H9 (cell line): ENCODE data around the gene FMO3. TPM values are rescaled to one million over a fixed set of nuclear protein-coding genes. Genes with fewer than 3 reads are reported as not detected.

ENCODE experiments used
- DNase-seq: peaks from one replicate; pipeline ENCODE4 v3.0.0-alpha.2; 2017
- H2AFZ ChIP-seq: one replicate; pipeline ENCODE4 v1.6.1; 2013; ENCODE audit warnings: mild to moderate bottlenecking, low read length, control low read depth, moderate library complexity
- H2AK5ac ChIP-seq: 2 replicates; pipeline ENCODE4 v1.6.1; 2013; ENCODE audit warnings: low read length, control low read depth, mixed read lengths; ENCODE audit not compliant: insufficient read length
- H2BK120ac ChIP-seq: one replicate; pipeline ENCODE4 v1.6.1; 2013; ENCODE audit warnings: low read depth, mild to moderate bottlenecking, low read length, control low read depth, inconsistent platforms; ENCODE audit not compliant: poor library complexity, severe bottlenecking
- H2BK12ac ChIP-seq: 2 replicates; pipeline ENCODE4 v1.6.1; 2013; ENCODE audit warnings: low read length, control low read depth, mixed read lengths, low read depth; ENCODE audit not compliant: insufficient read length
- H2BK15ac ChIP-seq: 2 replicates; pipeline ENCODE4 v1.6.1; 2013; ENCODE audit warnings: low read depth, low read length, control low read depth
- H2BK20ac ChIP-seq: one replicate; pipeline ENCODE4 v1.6.1; 2013; ENCODE audit warnings: low read depth, mild to moderate bottlenecking, low read length, control low read depth, inconsistent platforms; ENCODE audit not compliant: poor library complexity, severe bottlenecking
- H2BK5ac ChIP-seq: 2 replicates; pipeline ENCODE4 v1.6.1; 2013; ENCODE audit warnings: low read length, control low read depth, mixed read lengths; ENCODE audit not compliant: insufficient read length
- H3K14ac ChIP-seq: 2 replicates; pipeline ENCODE4 v1.6.1; 2013; ENCODE audit warnings: low read length, control low read depth; ENCODE audit not compliant: insufficient read depth
- H3K18ac ChIP-seq: 2 replicates; pipeline ENCODE4 v1.6.1; 2013; ENCODE audit warnings: low read depth, mild to moderate bottlenecking, mixed read lengths, low read length, control low read depth; ENCODE audit not compliant: insufficient read length
- H3K23ac ChIP-seq: 2 replicates; pipeline ENCODE4 v1.6.1; 2013; ENCODE audit warnings: low read length, control low read depth, mixed read lengths, low read depth; ENCODE audit not compliant: insufficient read length
- H3K23me2 ChIP-seq: 2 replicates; pipeline ENCODE4 v1.6.1; 2013; ENCODE audit warnings: low read depth, mild to moderate bottlenecking, mixed read lengths, low read length, control low read depth; ENCODE audit not compliant: insufficient read length, poor library complexity, severe bottlenecking
- H3K27ac ChIP-seq: 2 replicates; pipeline ENCODE4 v1.5.1; 2013; ENCODE audit warnings: low read length, control low read depth, mixed read lengths, low read depth; ENCODE audit not compliant: insufficient read length
- H3K27me3 ChIP-seq: 2 replicates; pipeline ENCODE4 v1.6.1; 2013; ENCODE audit warnings: low read length, control low read depth, inconsistent platforms; ENCODE audit not compliant: insufficient read depth
- H3K4ac ChIP-seq: 2 replicates; pipeline ENCODE4 v1.6.1; 2013; ENCODE audit warnings: low read depth, mild to moderate bottlenecking, control low read depth, inconsistent platforms, low read length, moderate library complexity
- H3K4me1 ChIP-seq: 2 replicates; pipeline ENCODE4 v1.6.1; 2013; ENCODE audit warnings: low read length, control low read depth, inconsistent platforms; ENCODE audit not compliant: insufficient read depth
- H3K4me2 ChIP-seq: 2 replicates; pipeline ENCODE4 v1.6.1; 2013; ENCODE audit warnings: low read length, control low read depth, mixed read lengths; ENCODE audit not compliant: insufficient read length, insufficient read depth
- H3K56ac ChIP-seq: 2 replicates; pipeline ENCODE4 v1.6.1; 2013; ENCODE audit warnings: low read depth, mild to moderate bottlenecking, mixed read lengths, low read length, control low read depth; ENCODE audit not compliant: insufficient read length
- H3K79me1 ChIP-seq: 2 replicates; pipeline ENCODE4 v1.6.1; 2013; ENCODE audit warnings: low read depth, mild to moderate bottlenecking, moderate library complexity, low read length, control low read depth, inconsistent platforms; ENCODE audit not compliant: insufficient read depth, poor library complexity, severe bottlenecking
- H3K79me2 ChIP-seq: 2 replicates; pipeline ENCODE4 v1.6.1; 2013; ENCODE audit warnings: low read length, control low read depth, inconsistent platforms; ENCODE audit not compliant: insufficient read depth
- H3K9ac ChIP-seq: 2 replicates; pipeline ENCODE4 v1.6.1; 2013; ENCODE audit warnings: low read length, control low read depth, mixed read lengths; ENCODE audit not compliant: insufficient read length; ENCODE audit errors: extremely low read depth
- H3K9me3 ChIP-seq: one replicate; pipeline ENCODE4 v1.6.1; 2013; ENCODE audit warnings: low read depth, low read length, inconsistent platforms; ENCODE audit not compliant: control insufficient read depth
- H3T11ph ChIP-seq: one replicate; pipeline ENCODE4 v1.6.1; 2013; ENCODE audit warnings: mild to moderate bottlenecking, low read length, control low read depth, inconsistent platforms
- H4K20me1 ChIP-seq: one replicate; pipeline ENCODE4 v1.6.1; 2013; ENCODE audit not compliant: control insufficient read depth, insufficient read length, insufficient read depth
- H4K5ac ChIP-seq: 2 replicates; pipeline ENCODE4 v1.6.1; 2013; ENCODE audit warnings: low read depth, mild to moderate bottlenecking, mixed read lengths, low read length, control low read depth; ENCODE audit not compliant: insufficient read length
- H4K8ac ChIP-seq: replicated peaks from 2 replicates; pipeline ENCODE4 v1.6.1; 2013; ENCODE audit warnings: low read length, control low read depth, mixed read lengths, low read depth; ENCODE audit not compliant: insufficient read length
- H4K91ac ChIP-seq: 2 replicates; pipeline ENCODE4 v1.6.1; 2013; ENCODE audit warnings: low read depth, mild to moderate bottlenecking, moderate library complexity, mixed read lengths, low read length, control low read depth; ENCODE audit not compliant: insufficient read length
- H3K27ac Mint-ChIP-seq, 3 experiments: 2 replicates in 2 of 3; 3 replicates in 1 of 3; pipeline ENCODE4 v1.8.0; 2020 to 2021; ENCODE audit warnings: mixed read lengths in 3 of 3, mild to moderate bottlenecking in 1 of 3, moderate library complexity in 1 of 3
- H3K27me3 Mint-ChIP-seq: 2 replicates; pipeline ENCODE4 v1.8.0; 2021; ENCODE audit warnings: low read depth, mild to moderate bottlenecking, moderate library complexity, mixed read lengths
- H3K36me3 Mint-ChIP-seq, 3 experiments: 2 replicates in 2 of 3; 3 replicates in 1 of 3; pipeline ENCODE4 v1.8.0; 2020 to 2021; ENCODE audit warnings: low read depth in 3 of 3, mixed read lengths in 3 of 3; ENCODE audit not compliant: insufficient read depth in 1 of 3
- H3K4me1 Mint-ChIP-seq, 2 experiments: 2 replicates each; pipeline ENCODE4 v1.8.0; 2020; ENCODE audit warnings: mixed read lengths in 2 of 2
- H3K4me3 Mint-ChIP-seq, 2 experiments: 2 replicates in 1 of 2; 3 replicates in 1 of 2; pipeline ENCODE4 v1.8.0; 2020 to 2021; ENCODE audit warnings: mild to moderate bottlenecking in 2 of 2, mixed read lengths in 2 of 2, moderate library complexity in 1 of 2
- H3K9me3 Mint-ChIP-seq, 2 experiments: 2 replicates in 1 of 2; 3 replicates in 1 of 2; pipeline ENCODE4 v1.8.0; 2020; ENCODE audit warnings: mild to moderate bottlenecking in 2 of 2, mixed read lengths in 2 of 2, moderate library complexity in 1 of 2
- total RNA-seq: library from RNA; stranded (reverse); gene quantifications from 2 replicates; pipeline ENCODE4 v1.2.1, GENCODE V29; 2021
- TF ChIP-seq, protein P1 (sequence below): fragments of 200-600 bp; sonication (generic); conservative IDR thresholded peaks from 3 replicates; pipeline ENCODE4 v1.8.0; 2021; ENCODE audit warnings: antibody characterized with exemption, mild to moderate bottlenecking

FMO3 gene
- total RNA-seq, 1 experiment from 2014 or later: not detected

- H4K8ac ChIP-seq: no peak overlapping the region
- Mint-ChIP-seq H3K36me3 (no peaks in the 10 kb centered on the region), H3K4me1 (peaks cover 0 to 3% of the 10 kb centered on the region in 2 experiments; a peak in 1 of 4 replicates), H3K4me3 (no peak overlapping the region), H3K27me3 (no peaks in the 10 kb centered on the region), H3K9me3 (no peaks in the 10 kb centered on the region), H3K27ac (peak overlapping the region in 1 of 3 experiments; percentile 18; a peak in 2 of 7 replicates)
- no peak overlapping the region for H3K56ac ChIP-seq
- no peak overlapping the region for H3T11ph ChIP-seq
- no peaks in the 10 kb centered on the region for H3K9me3 ChIP-seq
- no peaks in the 10 kb centered on the region for H4K20me1 ChIP-seq
- H4K91ac ChIP-seq: no peak overlapping the region
- no peak overlapping the region for H3K4ac ChIP-seq
- H3K9ac ChIP-seq: no peak overlapping the region
- H2BK120ac ChIP-seq: no peak overlapping the region
- H4K5ac ChIP-seq: no peak overlapping the region
- H3K23me2 ChIP-seq: no peaks in the 10 kb centered on the region
- no peak overlapping the region for H3K18ac ChIP-seq
- H2BK20ac ChIP-seq: no peak overlapping the region
- no peak overlapping the region for H3K4me2 ChIP-seq
- no peaks in the 10 kb centered on the region for H3K79me1 ChIP-seq
- no peaks in the 10 kb centered on the region for H3K79me2 ChIP-seq
- no peak overlapping the region for H2AFZ ChIP-seq
- no peak overlapping the region for H2BK12ac ChIP-seq
- no peak for DNase-seq
- H2BK5ac ChIP-seq: no peak overlapping the region
- H3K23ac ChIP-seq: no peak overlapping the region
- TF ChIP-seq, protein P1, sequence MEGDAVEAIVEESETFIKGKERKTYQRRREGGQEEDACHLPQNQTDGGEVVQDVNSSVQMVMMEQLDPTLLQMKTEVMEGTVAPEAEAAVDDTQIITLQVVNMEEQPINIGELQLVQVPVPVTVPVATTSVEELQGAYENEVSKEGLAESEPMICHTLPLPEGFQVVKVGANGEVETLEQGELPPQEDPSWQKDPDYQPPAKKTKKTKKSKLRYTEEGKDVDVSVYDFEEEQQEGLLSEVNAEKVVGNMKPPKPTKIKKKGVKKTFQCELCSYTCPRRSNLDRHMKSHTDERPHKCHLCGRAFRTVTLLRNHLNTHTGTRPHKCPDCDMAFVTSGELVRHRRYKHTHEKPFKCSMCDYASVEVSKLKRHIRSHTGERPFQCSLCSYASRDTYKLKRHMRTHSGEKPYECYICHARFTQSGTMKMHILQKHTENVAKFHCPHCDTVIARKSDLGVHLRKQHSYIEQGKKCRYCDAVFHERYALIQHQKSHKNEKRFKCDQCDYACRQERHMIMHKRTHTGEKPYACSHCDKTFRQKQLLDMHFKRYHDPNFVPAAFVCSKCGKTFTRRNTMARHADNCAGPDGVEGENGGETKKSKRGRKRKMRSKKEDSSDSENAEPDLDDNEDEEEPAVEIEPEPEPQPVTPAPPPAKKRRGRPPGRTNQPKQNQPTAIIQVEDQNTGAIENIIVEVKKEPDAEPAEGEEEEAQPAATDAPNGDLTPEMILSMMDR: peak; percentile 58
- H3K27ac ChIP-seq: no peak overlapping the region
- H2AK5ac ChIP-seq: no peak overlapping the region
- H3K14ac ChIP-seq: no peak overlapping the region
- H3K4me1 ChIP-seq: no peaks in the 10 kb centered on the region
- H3K27me3 ChIP-seq: no peaks in the 10 kb centered on the region
- H2BK15ac ChIP-seq: no peak overlapping the region
These were observed 9.4 kb upstream of the FMO3 start for GRCh38 chr1:171081314-171081753.
